ENCODE measurements around the gene GAS7.

GRCh38 chr17:10161386-10161785, 37.0 kb downstream of the GAS7 start:
- TF ChIP-seq POLR2A (IDR thresholded peaks at IDR 0.05; ENCODE audit: low read length) (no peak), GATA1 (IDR thresholded peaks at IDR 0.05; ENCODE audit: low read depth, low read length) (no peak)
